Urinary bladder (tissue), 4 donors: ENCODE data around the gene ASXL1. TPM values are rescaled to one million over a fixed set of nuclear protein-coding genes. Genes with fewer than 3 reads are reported as not detected.

Experiments used
- DNase-seq: peaks from one replicate; pipeline ENCODE4 v3.0.0-alpha.2; 2015; ENCODE audit errors: extremely low spot score
- H3K27ac ChIP-seq: one replicate; pipeline ENCODE4 v1.5.1; 2013; ENCODE audit warnings: low read depth, mild to moderate bottlenecking, moderate library complexity
- H3K36me3 ChIP-seq: one replicate; pipeline ENCODE4 v1.6.1; 2013; ENCODE audit warnings: mild to moderate bottlenecking, moderate library complexity; ENCODE audit not compliant: insufficient read depth
- H3K4me1 ChIP-seq: one replicate; pipeline ENCODE4 v1.6.1; 2013; ENCODE audit warnings: mild to moderate bottlenecking, moderate library complexity; ENCODE audit not compliant: insufficient read depth
- H3K4me3 ChIP-seq: one replicate; pipeline ENCODE4 v1.5.1; 2013; ENCODE audit warnings: low read depth, low read length
- WGBS: extraction: QIAGEN DNeasy Blood & Tissue Kit; methylation state at CpG from one replicate; pipeline ENCODE4 v1.1.7; 2013; 5-methylcytosine and 5-hydroxymethylcytosine counted together
- polyA plus RNA-seq: library from polyadenylated mRNA; stranded (reverse); fragments of 200-250 nt; gene quantifications from one replicate; pipeline ENCODE4 v1.2.3, GENCODE V29; 2013
- total RNA-seq: library from RNA; depleted of rRNA; stranded (reverse); fragments of >200 nt; gene quantifications from one replicate; pipeline ENCODE4 v1.2.3, GENCODE V29; 2014
- donor health status: healthy with polysubstance abuse.
- donor health status: healthy.

ASXL1 gene
- total and polyA plus RNA-seq, 2 donors = 28.6 to 69.6 TPM

DNA sequence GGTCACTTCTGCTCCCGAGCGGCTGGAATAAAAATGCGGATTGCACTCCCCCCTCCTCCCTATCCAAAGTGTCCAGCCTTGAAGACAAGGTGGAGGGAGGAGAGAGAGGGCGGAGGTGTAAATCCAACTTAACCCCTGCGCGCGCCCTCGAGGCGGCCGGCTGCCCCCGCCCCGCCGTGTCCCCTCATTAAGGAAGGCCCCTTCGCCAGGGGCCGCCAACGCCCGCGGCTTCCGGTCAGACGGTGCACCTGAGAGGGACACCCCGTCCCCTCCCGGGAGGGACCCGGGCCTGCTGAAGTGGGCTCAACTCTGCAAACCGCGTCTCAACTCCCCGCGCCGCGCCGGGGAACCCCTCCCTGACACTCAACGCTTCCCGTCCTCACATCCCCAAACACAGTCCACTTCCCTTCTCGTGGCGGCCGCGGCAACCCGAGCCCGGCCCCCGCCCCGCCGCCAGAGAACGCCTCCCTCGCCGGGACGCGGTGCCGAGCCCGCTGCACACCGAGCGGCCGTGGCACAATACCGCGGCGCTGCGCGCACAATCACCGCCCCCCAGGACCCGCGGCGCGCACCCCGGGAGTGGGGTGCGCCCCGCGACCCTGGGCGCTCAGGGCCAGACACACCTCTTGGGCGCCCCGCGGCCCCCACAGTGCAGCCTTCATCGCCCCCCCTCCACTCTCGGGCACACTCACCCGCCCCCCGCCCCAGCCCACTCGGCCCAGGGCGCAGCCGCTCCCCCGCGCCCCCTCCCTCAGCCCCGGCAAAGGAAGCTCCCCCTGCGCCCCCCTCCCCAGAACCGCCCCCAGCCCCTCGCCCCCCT lies 124.5 kb downstream of the ASXL1 start:
- no peaks in the 10 kb centered on the region for H3K36me3 ChIP-seq
- no peaks in the 10 kb centered on the region for H3K4me1 ChIP-seq
- peak overlapping the region; percentile 94 for H3K4me3 ChIP-seq
- H3K27ac ChIP-seq = peak overlapping the region; percentile 69
- 1% methylated on average over 82 of the region's 82 CpGs for WGBS
- no peak for DNase-seq

DNA sequence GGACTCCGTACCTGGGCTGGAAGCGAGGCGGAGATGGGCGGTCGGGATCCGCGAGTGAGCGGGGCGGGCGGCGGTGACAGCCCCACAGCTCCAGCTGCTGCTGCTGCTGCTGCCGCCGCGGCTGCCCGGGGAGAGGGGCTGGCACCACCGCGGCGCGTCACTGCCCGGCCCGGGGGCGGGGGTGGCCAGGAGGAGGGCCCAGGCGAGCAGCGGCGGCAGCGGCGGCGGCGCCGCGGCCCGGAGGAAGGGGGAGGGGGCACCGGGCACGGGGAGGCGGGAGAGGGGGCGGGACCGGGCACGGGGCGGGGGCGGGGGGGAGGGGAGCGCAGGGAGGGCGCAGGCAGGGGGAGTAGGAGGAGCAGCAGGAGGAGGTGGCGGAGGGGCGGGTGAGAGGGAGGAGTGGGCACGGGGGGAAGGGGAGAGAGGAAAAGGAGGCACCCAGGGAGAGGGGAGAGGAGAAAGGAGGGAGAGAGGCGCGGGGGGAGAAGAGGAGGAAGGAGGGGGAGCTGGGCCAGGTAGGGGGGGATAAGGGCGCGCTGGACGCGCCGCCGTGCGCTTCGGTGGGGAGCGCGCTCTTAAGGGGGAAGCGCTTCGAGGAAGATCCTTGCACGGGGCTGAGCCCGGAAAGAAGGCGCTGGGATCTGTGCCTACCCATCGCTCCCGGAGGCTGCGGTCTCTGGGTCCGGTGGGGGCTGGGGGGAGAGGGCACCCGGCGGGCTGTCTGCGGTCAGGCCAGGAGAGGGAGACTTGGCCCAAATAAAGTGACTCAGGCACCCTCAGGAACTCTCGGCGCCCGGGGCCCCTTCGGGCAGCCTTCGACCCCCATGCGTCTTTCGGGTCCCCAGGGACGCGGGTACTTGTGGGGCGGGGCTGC lies 125.5 kb downstream of the ASXL1 start:
- DNase-seq = peak; percentile 84
- 1% methylated on average over 76 of the region's 79 CpGs for WGBS
- H3K27ac ChIP-seq = peak overlapping the region; percentile 78
- peak overlapping the region; percentile 94 for H3K4me3 ChIP-seq
- no peaks in the 10 kb centered on the region for H3K4me1 ChIP-seq
- no peaks in the 10 kb centered on the region for H3K36me3 ChIP-seq

DNA sequence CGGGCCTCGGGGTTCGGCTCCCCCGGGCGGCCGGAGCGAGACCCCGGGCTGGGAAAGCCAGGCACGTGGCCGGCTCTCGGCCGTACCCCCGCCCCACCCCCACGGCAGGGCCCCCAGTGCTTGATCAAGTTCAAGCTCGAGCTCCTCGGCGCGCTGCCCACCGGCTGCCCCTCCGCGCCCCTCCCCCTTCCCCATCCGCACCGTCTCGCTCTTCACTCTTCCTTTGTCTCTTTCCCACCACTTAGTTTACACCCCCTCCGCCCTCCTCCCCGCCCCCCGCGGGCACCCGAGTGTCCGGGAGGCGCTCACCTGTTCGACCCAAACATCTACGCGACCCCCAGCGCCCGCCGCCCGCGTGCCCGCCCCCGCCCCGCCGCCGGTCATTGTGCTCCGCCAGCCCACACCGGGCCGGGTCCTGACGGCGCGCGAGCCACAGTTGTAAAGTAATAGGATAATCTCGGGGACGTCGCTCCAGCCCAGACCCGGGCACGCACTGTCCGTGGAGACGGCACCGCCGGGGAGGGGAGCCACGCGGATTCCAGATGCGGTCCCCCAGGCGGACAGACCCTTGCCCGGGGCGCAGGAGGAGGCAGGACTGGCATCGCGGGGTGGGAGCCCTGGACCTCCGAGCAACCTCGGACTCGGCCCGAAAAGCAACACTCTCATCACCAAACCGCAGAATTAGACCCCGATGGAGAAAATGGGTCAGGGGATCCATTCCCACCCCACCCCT lies 126.3 kb downstream of the ASXL1 start:
- no peaks in the 10 kb centered on the region for H3K4me1 ChIP-seq
- under 1% methylated on average over 74 of the region's 74 CpGs for WGBS
- DNase-seq = no peak
- no peaks in the 10 kb centered on the region for H3K36me3 ChIP-seq
- peak overlapping the region; percentile 67 for H3K27ac ChIP-seq
- H3K4me3 ChIP-seq = peak overlapping the region; percentile 94

DNA sequence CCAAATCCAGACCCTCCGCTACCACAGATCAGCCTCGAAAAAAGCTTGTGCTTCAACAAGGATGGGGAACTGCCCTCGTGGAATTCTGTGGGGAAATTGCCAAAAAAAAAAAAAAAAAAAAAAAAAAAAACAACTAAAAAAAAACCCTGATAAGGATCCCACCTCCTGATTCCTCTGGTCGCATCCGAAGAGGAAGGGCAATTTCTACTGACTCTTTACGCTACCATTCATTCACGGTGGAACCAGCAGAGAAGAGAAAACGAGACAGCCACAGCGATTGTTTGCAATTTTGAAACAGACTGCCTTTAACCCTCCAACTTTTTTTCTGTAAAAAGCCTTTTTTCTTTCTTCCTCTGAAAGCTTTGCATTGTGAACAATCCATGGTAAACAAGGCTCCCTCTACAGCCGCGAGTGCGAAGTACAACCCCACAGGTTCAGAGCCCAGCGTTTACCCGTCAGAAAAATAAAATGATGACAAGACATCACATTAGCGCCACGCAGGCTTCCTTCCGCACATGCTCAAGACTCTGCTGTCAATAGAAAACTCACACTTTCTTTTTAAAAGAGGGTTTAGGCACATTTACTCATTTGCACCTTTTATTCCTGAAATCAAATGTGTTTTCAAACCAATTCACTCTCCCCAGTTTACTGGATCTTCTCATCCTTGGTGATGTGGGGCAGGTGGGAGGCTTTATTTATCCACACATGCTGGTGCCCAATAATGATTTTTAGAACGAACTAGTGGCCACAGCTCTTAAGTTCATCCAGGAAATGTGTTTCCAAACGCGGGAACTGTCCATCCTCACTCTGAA lies 127.0 kb downstream of the ASXL1 start:
- H3K4me3 ChIP-seq = peak overlapping the region; percentile 94
- peak; percentile 83 for DNase-seq
- no peaks in the 10 kb centered on the region for H3K4me1 ChIP-seq
- no peak overlapping the region for H3K27ac ChIP-seq
- 5% methylated on average over 20 of the region's 20 CpGs for WGBS
- no peaks in the 10 kb centered on the region for H3K36me3 ChIP-seq

DNA sequence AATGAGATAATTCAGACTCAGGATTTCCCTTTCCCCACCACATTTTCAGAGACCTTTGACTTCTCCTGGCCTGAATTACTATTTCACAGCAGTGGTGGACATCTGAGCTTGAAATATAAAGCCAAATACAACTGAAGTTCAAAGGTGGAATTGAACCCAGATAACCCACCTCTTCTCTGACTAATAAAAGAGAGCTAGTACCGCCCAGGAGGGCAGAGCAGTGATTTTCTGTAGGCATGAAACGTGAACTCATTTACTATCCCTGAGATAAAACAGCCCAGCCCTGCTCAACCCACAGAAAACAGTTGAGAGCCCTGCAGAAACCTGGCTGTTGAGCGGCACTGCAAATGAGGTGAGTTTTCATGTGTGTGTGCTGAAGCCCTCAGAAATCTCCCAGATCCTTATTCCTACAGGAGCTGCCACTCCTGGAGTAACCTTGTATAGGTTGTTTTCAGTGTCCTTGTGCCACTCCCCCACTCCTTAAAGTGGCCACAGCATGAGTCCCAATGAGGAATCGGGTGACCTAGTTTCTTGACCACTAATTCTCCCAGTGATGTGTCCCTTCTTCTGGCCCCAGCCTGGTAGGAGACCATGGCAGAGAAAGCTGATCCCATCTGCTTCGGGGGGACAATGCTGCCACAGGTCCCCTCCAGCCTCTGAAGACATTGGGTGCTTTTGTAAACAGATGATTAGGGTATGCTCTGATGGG lies 127.8 kb downstream of the ASXL1 start:
- DNase-seq = no peak
- Histone ChIP-seq H3K27ac (no peak overlapping the region), H3K4me3 (no peak overlapping the region), H3K4me1 (no peaks in the 10 kb centered on the region), H3K36me3 (no peaks in the 10 kb centered on the region)
- 70% methylated on average over 5 of the region's 5 CpGs for WGBS

DNA sequence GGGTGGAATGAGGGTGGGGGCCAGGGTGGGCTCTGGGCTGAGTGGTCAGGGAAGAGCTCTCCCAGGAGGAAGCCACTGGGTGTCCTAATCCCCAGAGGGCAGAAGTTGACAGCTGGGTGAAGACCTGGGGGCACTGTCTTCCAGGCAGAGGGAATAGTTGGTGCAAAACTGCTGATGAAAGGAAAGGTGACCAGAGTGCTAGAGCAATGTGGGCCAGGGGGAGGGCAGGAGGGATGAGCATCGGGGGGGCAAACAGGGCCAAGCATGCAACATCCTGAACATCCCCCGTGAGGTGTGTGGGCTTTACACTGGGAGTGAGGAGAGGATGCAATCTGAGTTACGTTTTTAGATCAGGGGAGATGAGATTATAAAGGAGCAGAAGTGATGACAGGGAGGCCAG lies 129.2 kb downstream of the ASXL1 start:
- no peak for DNase-seq
- Histone ChIP-seq H3K4me3 (no peak overlapping the region), H3K27ac (no peak overlapping the region), H3K4me1 (no peaks in the 10 kb centered on the region), H3K36me3 (no peaks in the 10 kb centered on the region)
- 88% methylated on average over 3 of the region's 3 CpGs for WGBS

DNA sequence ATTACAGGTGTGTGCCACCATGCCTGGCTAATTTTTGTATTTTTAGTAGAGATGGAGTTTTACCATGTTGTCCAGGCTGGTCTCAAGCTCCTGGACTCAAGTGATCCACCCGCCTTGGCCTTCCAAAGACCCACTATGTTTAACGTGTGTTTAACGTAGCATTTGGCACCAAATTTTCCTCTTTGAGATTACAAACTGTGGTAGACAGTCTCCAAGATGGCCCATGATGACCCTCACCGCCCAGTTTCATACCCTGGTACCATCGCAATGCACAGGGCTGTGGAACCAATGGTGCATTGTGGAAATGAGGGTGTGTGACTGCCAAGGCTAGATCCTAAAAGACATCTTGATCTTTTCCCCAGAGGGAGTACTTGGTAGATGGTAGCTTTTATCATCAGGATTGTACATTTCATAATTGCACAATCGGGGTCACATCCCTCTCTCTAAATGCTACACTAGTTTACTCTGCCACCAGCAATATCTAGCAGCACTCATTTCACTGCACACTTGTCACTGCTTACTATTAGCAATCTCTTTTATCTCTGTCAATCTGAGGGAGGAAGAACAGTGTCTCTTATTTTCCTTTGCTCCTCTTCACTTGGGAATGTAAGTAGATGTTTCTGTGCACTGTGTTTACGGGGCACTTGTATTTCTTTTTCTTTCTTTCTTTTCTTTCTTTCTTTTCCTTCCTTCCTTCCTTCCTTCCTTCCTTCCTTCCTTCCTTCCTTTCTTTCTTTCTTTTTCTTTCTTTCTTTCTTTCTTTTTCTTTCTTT lies 130.1 kb downstream of the ASXL1 start:
- Histone ChIP-seq H3K27ac (no peak overlapping the region), H3K36me3 (no peaks in the 10 kb centered on the region), H3K4me1 (no peaks in the 10 kb centered on the region), H3K4me3 (no peak overlapping the region)
- no peak for DNase-seq
- WGBS = 97% methylated on average over 7 of the region's 7 CpGs

Other genes with a start within 250 kb of the ASXL1 start
- gene TM9SF4, start 248.6 kb upstream of the ASXL1 start, total RNA-seq = 23.2 TPM
- gene TM9SF4, start 248.6 kb upstream of the ASXL1 start, polyA plus RNA-seq = 36.3 TPM
- gene PLAGL2, start 150.6 kb upstream of the ASXL1 start, total RNA-seq = 3.0 TPM
- gene PLAGL2, start 150.6 kb upstream of the ASXL1 start, polyA plus RNA-seq = 5.1 TPM
- gene POFUT1, start 150.5 kb upstream of the ASXL1 start, total RNA-seq = 34.7 TPM
- 28.4 TPM for gene POFUT1, start 150.5 kb upstream of the ASXL1 start, polyA plus RNA-seq
- gene KIF3B, start 80.7 kb upstream of the ASXL1 start, total RNA-seq = 21.1 TPM
- 15.8 TPM for gene KIF3B, start 80.7 kb upstream of the ASXL1 start, polyA plus RNA-seq
- gene NOL4L, start 227.0 kb downstream of the ASXL1 start, total RNA-seq = 9.1 TPM
- 11.5 TPM for gene NOL4L, start 227.0 kb downstream of the ASXL1 start, polyA plus RNA-seq